ENCODE data around the gene MED6.

DNA sequence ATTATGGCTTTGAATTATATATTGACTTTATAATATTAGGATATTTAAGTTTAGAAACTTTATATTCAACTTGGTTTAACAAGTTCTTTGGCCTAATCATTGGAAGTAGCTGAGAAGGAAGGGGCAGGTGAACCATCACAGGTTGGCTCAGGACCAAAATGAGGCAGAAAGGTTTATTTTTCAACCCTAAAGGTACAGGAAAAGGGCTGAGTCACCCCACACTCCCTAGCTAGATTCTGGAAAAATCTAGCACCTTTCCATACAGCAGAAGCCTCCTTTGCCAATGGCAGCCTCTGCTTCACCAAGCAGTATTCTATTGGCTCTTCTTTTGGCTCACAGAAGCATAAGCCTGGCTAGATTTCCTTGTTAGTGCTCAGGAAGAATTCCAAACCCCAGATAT is 19.3 kb upstream of the MED6 start:
- no peak for TF ChIP-seq EZH2 (IDR thresholded peaks at IDR 0.05; ENCODE audit: borderline replicate concordance, insufficient read depth, low read length, poor library complexity, severe bottlenecking)
- TF ChIP-seq, protein P1, sequence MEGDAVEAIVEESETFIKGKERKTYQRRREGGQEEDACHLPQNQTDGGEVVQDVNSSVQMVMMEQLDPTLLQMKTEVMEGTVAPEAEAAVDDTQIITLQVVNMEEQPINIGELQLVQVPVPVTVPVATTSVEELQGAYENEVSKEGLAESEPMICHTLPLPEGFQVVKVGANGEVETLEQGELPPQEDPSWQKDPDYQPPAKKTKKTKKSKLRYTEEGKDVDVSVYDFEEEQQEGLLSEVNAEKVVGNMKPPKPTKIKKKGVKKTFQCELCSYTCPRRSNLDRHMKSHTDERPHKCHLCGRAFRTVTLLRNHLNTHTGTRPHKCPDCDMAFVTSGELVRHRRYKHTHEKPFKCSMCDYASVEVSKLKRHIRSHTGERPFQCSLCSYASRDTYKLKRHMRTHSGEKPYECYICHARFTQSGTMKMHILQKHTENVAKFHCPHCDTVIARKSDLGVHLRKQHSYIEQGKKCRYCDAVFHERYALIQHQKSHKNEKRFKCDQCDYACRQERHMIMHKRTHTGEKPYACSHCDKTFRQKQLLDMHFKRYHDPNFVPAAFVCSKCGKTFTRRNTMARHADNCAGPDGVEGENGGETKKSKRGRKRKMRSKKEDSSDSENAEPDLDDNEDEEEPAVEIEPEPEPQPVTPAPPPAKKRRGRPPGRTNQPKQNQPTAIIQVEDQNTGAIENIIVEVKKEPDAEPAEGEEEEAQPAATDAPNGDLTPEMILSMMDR (IDR thresholded peaks at IDR 0.05; ENCODE audit: poor library complexity, severe bottlenecking) = no peak
- TF ChIP-seq EP300 (conservative IDR thresholded peaks at IDR 0.05; ENCODE audit: poor library complexity, severe bottlenecking) = no peak
- no peak for TF ChIP-seq MXI1 (conservative IDR thresholded peaks at IDR 0.05; ENCODE audit: poor library complexity, severe bottlenecking)
